ENCODE data around the gene GAS7.
A peak's percentile ranks its signal among the peaks of the same experiment; 100 is the strongest.

The GAS7 gene

DNA sequence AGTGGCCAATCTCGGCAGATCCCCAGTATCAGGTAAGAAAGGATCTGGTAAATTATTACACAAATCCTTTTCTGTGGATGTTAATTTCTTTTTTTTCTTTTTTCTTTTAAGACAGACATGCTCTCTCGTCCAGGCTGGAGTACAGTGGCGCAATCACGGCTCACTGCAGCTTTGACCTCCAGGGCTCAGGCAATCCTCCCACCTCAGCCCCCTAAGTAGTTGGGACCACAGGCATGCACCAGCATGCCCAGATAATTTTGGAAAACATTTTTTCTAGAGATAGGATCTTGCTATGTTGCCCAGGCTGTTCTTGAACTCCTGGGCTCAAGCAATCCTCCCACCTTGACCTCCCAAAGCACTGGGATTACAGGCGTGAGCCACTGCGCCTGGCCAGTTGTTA is 54.0 kb downstream of the GAS7 start:
- H3K79me2 ChIP-seq (ENCODE audit: control insufficient read depth, insufficient read depth, low read length, poor library complexity) = peaks cover 8% of the 10 kb centered on the region
- WGBS (ENCODE audit: extremely low coverage, insufficient coverage, insufficient read length) = no CpG with 5 or more reads among the region's 6 CpGs
- H2BK12ac ChIP-seq (ENCODE audit: low read length) = no peak overlapping the region
- H3K9me3 ChIP-seq (ENCODE audit: insufficient read depth, low read depth, low read length) = no peaks in the 10 kb centered on the region
- H3K14ac ChIP-seq (ENCODE audit: low read length) = no peak overlapping the region
- no peak overlapping the region for H3K9ac ChIP-seq (ENCODE audit: low read length)
- no peaks in the 10 kb centered on the region for H3K36me3 ChIP-seq (ENCODE audit: control insufficient read depth in 1 of 2, insufficient read depth in 2 of 2, low read length in 2 of 2)
- H2AFZ ChIP-seq (ENCODE audit: insufficient read depth, low read length, poor library complexity) = no peak overlapping the region
- H2BK5ac ChIP-seq (ENCODE audit: low read depth, low read length, poor library complexity) = peak overlapping the region; percentile 82
- no peak overlapping the region for H3K23ac ChIP-seq (ENCODE audit: low read length)
- no peak overlapping the region for H3K4ac ChIP-seq (ENCODE audit: low read depth, low read length)
- H3K4me3 ChIP-seq (ENCODE audit: low read depth, low read length) = no peak overlapping the region
- peak; percentile 78 to 91 for DNase-seq
- H3K18ac ChIP-seq (ENCODE audit: low read length) = no peak overlapping the region
- peak overlapping the region; percentile 38 for H4K91ac ChIP-seq (ENCODE audit: low read depth, low read length)
- no peak overlapping the region for H2AK5ac ChIP-seq (ENCODE audit: low read length)
- peaks cover 34 to 42% of the 10 kb centered on the region in 2 experiments for H3K4me1 ChIP-seq (ENCODE audit: control insufficient read depth in 1 of 2, insufficient read depth in 2 of 2, low read length in 2 of 2)
- H2BK120ac ChIP-seq (ENCODE audit: insufficient read depth, low read length, poor library complexity) = peak overlapping the region; percentile 71
- H3K27me3 ChIP-seq (ENCODE audit: insufficient read depth, low read length) = no peaks in the 10 kb centered on the region
- peak overlapping the region; percentile 89 for H3K27ac ChIP-seq (ENCODE audit: low read depth, low read length)
- H3K4me2 ChIP-seq (ENCODE audit: low read length) = no peak overlapping the region
- no peak overlapping the region for H4K8ac ChIP-seq (ENCODE audit: low read depth, low read length)
- H4K12ac ChIP-seq (ENCODE audit: low read depth, low read length) = no peak overlapping the region
- H3K79me1 ChIP-seq (ENCODE audit: low read length) = peaks cover 35% of the 10 kb centered on the region

DNA sequence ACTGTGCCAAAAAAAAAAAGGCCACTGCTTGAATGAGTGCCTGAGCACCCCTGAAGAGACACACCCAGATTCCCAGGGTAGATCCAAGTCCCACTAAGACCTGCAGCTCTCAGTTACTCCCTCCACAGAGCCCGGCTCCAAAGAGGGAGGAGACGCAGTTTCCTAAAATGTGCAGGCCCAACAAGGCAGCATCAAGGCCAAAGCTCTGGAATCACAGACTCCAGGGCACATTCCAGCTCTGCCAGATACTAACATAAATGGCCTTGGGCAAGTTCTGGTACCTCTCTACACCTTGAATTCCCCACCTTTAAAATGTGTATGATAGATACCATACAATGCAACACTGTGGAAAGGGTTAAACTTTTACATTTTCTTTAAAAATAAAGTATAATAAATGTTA is 57.0 kb downstream of the GAS7 start:
- Histone ChIP-seq H2BK120ac (ENCODE audit: insufficient read depth, low read length, poor library complexity) (peak overlapping the region; percentile 13), H3K4me2 (ENCODE audit: low read length) (no peak overlapping the region), H2BK5ac (ENCODE audit: low read depth, low read length, poor library complexity) (peak overlapping the region; percentile 14), H3K79me2 (ENCODE audit: control insufficient read depth, insufficient read depth, low read length, poor library complexity) (peaks cover 8% of the 10 kb centered on the region), H4K12ac (ENCODE audit: low read depth, low read length) (no peak overlapping the region), H3K18ac (ENCODE audit: low read length) (no peak overlapping the region), H2BK12ac (ENCODE audit: low read length) (peak overlapping the region; percentile 83), H3K27me3 (ENCODE audit: insufficient read depth, low read length) (no peaks in the 10 kb centered on the region), H3K4ac (ENCODE audit: low read depth, low read length) (no peak overlapping the region), H3K14ac (ENCODE audit: low read length) (no peak overlapping the region), H4K91ac (ENCODE audit: low read depth, low read length) (peak overlapping the region; percentile 67), H3K4me3 (ENCODE audit: low read depth, low read length) (no peak overlapping the region), H3K9me3 (ENCODE audit: insufficient read depth, low read depth, low read length) (no peaks in the 10 kb centered on the region), H3K79me1 (ENCODE audit: low read length) (peaks cover 34% of the 10 kb centered on the region), H3K4me1 (ENCODE audit: control insufficient read depth in 1 of 2, insufficient read depth in 2 of 2, low read length in 2 of 2) (peaks cover 34 to 45% of the 10 kb centered on the region in 2 experiments), H2AK5ac (ENCODE audit: low read length) (no peak overlapping the region), H4K8ac (ENCODE audit: low read depth, low read length) (no peak overlapping the region), H3K36me3 (ENCODE audit: control insufficient read depth in 1 of 2, insufficient read depth in 2 of 2, low read length in 2 of 2) (no peaks in the 10 kb centered on the region), H2AFZ (ENCODE audit: insufficient read depth, low read length, poor library complexity) (no peak overlapping the region), H3K23ac (ENCODE audit: low read length) (no peak overlapping the region), H3K9ac (ENCODE audit: low read length) (no peak overlapping the region), H3K27ac (ENCODE audit: low read depth, low read length) (peak overlapping the region; percentile 86)
- peak in 1 of 2 donors; percentile 52 for DNase-seq
- no CpG with 5 or more reads among the region's 2 CpGs for WGBS (ENCODE audit: extremely low coverage, insufficient coverage, insufficient read length)

DNA sequence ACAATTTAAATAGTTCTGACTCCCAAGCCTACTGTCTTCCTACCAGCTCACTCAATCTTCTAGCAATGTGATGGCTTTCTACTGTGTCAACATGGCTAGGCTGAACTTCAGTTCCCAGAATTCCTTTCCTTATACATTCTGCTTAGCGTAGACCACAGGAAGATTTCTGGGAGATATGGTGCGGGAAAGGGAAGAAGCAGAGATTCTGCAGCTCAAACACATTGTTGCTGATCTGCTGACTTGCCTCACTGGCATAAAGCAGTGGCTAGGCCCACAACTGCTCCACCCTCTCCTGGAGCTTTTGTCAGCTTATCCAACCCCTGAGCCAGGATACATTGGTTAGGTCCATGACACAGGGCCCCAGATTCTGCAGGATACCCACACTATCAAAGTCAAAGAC is 58.8 kb downstream of the GAS7 start:
- Histone ChIP-seq H2BK5ac (ENCODE audit: low read depth, low read length, poor library complexity) (peak overlapping the region; percentile 2), H3K79me1 (ENCODE audit: low read length) (peaks cover 18% of the 10 kb centered on the region), H3K27ac (ENCODE audit: low read depth, low read length) (peak overlapping the region; percentile 86), H2BK120ac (ENCODE audit: insufficient read depth, low read length, poor library complexity) (peak overlapping the region; percentile 0), H4K12ac (ENCODE audit: low read depth, low read length) (no peak overlapping the region), H3K18ac (ENCODE audit: low read length) (no peak overlapping the region), H3K4me1 (ENCODE audit: control insufficient read depth in 1 of 2, insufficient read depth in 2 of 2, low read length in 2 of 2) (peaks cover 22 to 37% of the 10 kb centered on the region in 2 experiments), H3K23ac (ENCODE audit: low read length) (no peak overlapping the region), H3K27me3 (ENCODE audit: insufficient read depth, low read length) (no peaks in the 10 kb centered on the region), H3K4me2 (ENCODE audit: low read length) (no peak overlapping the region), H3K4ac (ENCODE audit: low read depth, low read length) (no peak overlapping the region), H3K14ac (ENCODE audit: low read length) (no peak overlapping the region), H3K9me3 (ENCODE audit: insufficient read depth, low read depth, low read length) (no peaks in the 10 kb centered on the region), H2BK12ac (ENCODE audit: low read length) (peak overlapping the region; percentile 34), H3K9ac (ENCODE audit: low read length) (no peak overlapping the region), H2AFZ (ENCODE audit: insufficient read depth, low read length, poor library complexity) (no peak overlapping the region), H3K4me3 (ENCODE audit: low read depth, low read length) (no peak overlapping the region), H3K36me3 (ENCODE audit: control insufficient read depth in 1 of 2, insufficient read depth in 2 of 2, low read length in 2 of 2) (no peaks in the 10 kb centered on the region), H4K8ac (ENCODE audit: low read depth, low read length) (no peak overlapping the region), H2AK5ac (ENCODE audit: low read length) (no peak overlapping the region), H3K79me2 (ENCODE audit: control insufficient read depth, insufficient read depth, low read length, poor library complexity) (peaks cover 5% of the 10 kb centered on the region), H4K91ac (ENCODE audit: low read depth, low read length) (no peak overlapping the region)
- peak in 1 of 2 donors; percentile 14 for DNase-seq
- no CpG with 5 or more reads among the region's 2 CpGs for WGBS (ENCODE audit: extremely low coverage, insufficient coverage, insufficient read length)

DNA sequence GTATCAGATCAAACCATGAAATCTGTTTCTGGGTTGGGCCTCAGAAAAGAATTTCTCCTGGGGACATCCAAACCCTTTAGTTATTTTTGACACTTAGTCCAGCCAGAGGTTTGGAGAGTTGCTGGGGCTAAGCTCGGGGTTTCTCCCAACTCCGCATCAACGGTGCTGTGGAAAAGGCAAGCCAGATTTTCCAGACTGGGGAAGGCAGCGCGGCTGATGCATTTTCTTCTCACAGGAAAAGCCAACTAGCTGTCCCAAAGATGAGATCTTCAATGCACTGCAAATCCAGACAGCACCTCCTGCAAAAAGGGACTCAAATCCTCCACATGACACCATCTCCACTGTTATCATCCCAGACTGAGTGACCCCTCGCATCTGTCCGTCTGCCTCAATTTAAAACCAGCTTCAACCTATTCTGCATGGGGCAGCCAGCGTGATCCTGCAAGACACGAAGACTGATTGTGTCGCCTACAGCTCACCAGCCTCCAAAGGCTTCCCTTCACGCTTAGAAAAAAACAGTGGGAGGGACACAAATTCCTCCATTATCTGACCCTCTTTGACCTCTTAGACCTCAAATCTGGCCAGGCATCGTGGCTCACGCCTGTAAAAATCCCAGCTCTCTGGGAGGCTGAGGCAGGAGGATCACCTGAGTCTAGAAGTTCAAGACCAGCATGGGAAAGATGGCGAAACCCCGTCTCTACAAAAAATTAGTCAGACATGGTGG is 62.0 kb downstream of the GAS7 start:
- Histone ChIP-seq H3K27me3 (ENCODE audit: insufficient read depth, low read length) (no peaks in the 10 kb centered on the region), H2AFZ (ENCODE audit: insufficient read depth, low read length, poor library complexity) (no peak overlapping the region), H2BK5ac (ENCODE audit: low read depth, low read length, poor library complexity) (no peak overlapping the region), H3K27ac (ENCODE audit: low read depth, low read length) (no peak overlapping the region), H3K4me1 (ENCODE audit: control insufficient read depth in 1 of 2, insufficient read depth in 2 of 2, low read length in 2 of 2) (peaks cover 11 to 28% of the 10 kb centered on the region in 2 experiments), H4K12ac (ENCODE audit: low read depth, low read length) (no peak overlapping the region), H2AK5ac (ENCODE audit: low read length) (no peak overlapping the region), H2BK120ac (ENCODE audit: insufficient read depth, low read length, poor library complexity) (no peak overlapping the region), H4K8ac (ENCODE audit: low read depth, low read length) (no peak overlapping the region), H3K79me1 (ENCODE audit: low read length) (peaks cover 7% of the 10 kb centered on the region), H3K4me2 (ENCODE audit: low read length) (no peak overlapping the region), H3K4ac (ENCODE audit: low read depth, low read length) (no peak overlapping the region), H3K36me3 (ENCODE audit: control insufficient read depth in 1 of 2, insufficient read depth in 2 of 2, low read length in 2 of 2) (no peaks in the 10 kb centered on the region), H3K4me3 (ENCODE audit: low read depth, low read length) (no peak overlapping the region), H3K79me2 (ENCODE audit: control insufficient read depth, insufficient read depth, low read length, poor library complexity) (peaks cover 1% of the 10 kb centered on the region), H2BK12ac (ENCODE audit: low read length) (no peak overlapping the region), H3K9ac (ENCODE audit: low read length) (no peak overlapping the region), H3K18ac (ENCODE audit: low read length) (no peak overlapping the region), H3K23ac (ENCODE audit: low read length) (no peak overlapping the region), H3K14ac (ENCODE audit: low read length) (no peak overlapping the region), H3K9me3 (ENCODE audit: insufficient read depth, low read depth, low read length) (no peaks in the 10 kb centered on the region), H4K91ac (ENCODE audit: low read depth, low read length) (no peak overlapping the region)
- no CpG with 5 or more reads among the region's 15 CpGs for WGBS (ENCODE audit: extremely low coverage, insufficient coverage, insufficient read length)
- DNase-seq = peak in 1 of 2 donors; percentile 12

Measured in trophoblast cell (in vitro differentiated cells and primary cell).